Fibroblast of skin of left biceps (primary cell): ENCODE data around the gene ADH4.
"Not testable (repeated sequence)": the region's sequence is repeated elsewhere in the genome, so short reads cannot be mapped to it uniquely, and the experiment has no call there.

ENCODE experiments used
- DNase-seq, 2 experiments: peaks; one replicate each; pipeline ENCODE4 v3.0.0-alpha.2; 2013; ENCODE audit warnings: low read depth in 2 of 2

ADH4 gene

GRCh38 chr4:99134586-99134985, 9.5 kb downstream of the ADH4 start:
- DNase-seq: no peak

DNA sequence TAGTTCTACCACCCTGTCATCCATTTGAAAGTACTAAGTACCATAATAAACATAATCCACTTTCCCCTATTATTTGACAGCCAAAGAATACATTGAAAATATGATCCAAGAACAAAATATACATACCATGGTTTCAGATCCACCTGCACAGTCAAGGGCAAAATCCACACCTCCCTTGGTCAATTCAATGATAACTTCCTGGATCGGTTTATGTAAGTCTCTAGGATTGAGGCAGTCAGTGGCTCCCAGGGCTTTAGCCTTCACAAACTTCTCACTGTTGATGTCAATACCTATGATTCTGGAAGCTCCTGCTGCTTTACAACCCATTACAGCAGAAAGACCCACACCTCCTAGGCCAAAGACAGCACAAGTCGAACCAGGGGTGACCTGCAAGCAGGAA, 12.7 kb downstream of the ADH4 start:
- DNase-seq: no peak

DNA sequence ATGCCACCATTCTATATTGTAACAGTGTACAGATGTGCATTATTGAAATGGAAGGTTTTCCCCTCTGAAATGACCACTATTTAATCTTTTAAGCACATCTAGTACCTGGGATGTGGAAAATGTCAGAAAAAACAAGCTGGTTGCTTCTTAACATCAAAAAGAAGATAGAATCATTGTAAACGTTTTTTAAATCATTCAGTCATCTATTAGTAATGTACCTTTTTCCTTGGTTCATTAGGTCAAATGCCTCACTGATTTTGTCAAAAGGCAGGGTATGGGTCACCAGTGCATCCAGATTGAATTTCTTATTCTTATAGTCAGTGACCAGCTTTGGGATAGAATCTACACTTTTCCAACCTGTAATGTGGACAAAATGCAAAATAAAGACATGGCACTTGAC, 17.7 kb downstream of the ADH4 start:
- DNase-seq: no peak

DNA sequence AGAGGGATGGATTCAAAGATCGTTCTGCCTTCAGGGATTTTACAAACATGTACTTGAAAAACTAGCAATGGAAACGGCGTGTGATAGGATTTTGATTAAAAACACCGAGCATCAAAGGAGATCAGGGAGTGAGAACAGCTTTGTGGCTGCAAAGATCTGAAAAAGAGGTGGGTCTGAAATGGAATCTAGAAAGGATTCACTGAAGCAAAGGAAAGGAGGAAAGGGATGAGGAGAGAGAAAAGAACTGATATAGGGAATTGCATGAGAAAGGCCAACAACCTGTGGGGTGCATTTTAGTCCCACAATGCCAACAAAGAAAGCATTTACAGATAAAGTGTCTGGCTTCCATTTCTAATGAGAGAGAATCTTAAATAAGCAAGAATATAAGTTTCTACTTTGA, 23.1 kb downstream of the ADH4 start:
- no peak for DNase-seq

DNA sequence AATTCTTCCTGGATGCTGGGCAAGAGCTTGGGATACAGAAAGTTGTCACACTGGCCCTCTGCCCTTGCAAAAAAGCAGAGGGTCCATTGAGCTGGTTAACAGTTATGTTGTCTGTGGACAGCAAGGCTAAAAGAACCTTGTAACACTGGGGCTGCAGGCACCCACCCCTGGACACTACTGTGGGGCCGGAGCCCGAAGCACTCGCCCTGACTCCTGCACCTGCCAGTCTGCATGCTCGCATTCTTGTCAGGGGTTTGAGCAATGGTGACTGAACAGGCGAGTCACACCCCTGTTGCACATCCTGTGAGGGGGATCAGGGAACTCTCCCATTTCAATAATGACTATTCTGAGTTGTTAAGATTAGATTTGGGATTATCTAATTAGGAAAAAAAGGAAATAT, 23.6 kb downstream of the ADH4 start:
- DNase-seq: no peak

- DNase-seq: no peak
Measured at GRCh38 chr4:99117876-99118693, 26.0 kb downstream of the ADH4 start.

- DNase-seq: not testable (repeated sequence)
Measured at GRCh38 chr4:99117122-99117841, 26.8 kb downstream of the ADH4 start.

- not testable (repeated sequence) for DNase-seq
Measured at GRCh38 chr4:99109286-99109685, 34.8 kb downstream of the ADH4 start.

DNA sequence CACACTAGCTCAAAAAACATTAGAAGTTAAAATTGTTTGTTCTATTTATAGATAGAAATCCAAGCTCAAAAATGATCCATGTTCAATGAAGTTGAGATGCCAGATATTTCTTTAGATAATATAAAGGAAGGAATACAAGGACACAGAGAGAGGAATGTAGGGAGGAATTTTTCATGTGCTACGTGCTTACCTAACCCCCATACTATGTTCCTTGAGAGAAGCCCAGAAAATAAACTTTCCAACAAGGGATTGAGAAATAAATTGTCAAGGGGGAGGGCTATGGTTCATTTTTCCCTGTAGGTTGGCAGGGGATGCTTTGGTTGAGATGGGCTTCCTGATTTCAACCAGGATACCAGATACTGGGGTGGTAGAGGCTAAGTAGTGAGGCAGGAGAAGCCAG, 39.9 kb downstream of the ADH4 start:
- no peak for DNase-seq

DNA sequence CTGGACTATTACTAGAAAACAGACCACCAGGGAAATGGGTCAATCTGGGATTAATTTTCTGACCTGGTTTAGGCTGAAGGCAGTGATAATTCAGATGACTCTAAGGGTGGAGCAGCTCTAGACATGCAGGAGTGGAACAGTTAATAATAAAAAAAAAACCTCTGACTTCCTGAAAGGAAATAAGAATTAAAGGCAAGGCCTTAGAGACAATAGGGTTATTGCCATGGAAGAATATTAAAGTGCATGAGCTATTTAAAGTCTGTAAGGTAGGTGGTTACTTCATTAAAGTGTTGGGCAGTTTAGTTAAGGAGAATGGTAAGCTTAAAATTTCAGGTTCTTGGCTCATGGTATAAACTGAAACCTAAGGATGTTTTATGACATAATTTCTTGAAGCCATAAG, 40.9 kb downstream of the ADH4 start:
- DNase-seq: no peak

DNA sequence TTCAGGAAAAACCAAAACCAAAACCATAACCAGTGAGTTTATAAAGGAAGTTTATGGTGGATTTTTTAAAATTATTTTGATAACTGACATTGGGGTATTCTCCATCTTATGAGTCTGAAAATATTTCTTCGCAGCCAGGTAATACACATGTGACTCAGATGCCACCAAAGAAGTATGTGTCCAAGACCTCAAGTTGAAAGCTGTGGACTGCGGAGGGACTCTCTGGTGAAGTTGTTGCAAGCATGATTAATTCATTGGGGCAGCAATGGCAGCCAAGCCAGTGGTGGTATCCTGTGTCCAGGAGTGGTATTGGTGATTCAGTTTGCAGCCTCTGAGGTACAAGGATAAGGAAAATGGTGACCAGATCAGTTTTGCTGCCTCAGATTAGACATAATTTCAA, 41.5 kb downstream of the ADH4 start:
- no peak for DNase-seq

DNA sequence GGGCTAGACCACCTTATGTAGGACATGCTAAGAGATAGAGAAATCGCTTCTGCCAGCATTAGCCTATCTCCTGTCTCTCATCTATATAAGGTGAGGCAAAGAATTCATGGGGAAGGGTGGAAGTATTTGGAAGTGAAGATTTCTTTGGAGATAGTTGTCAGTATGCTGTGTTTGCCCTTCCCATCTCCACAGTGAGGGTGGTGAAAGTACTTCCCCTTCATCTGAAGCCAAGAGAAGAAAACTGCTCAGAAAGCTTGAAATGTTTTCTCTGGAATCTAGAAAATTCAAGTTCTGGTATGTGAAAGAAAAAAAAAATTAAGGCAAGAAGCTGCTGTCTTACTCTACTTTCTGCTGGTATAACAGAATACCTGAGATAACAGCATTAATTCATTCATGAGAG, 43.2 kb downstream of the ADH4 start:
- no peak for DNase-seq

GRCh38 chr4:99099814-99100213, 44.3 kb downstream of the ADH4 start:
- DNase-seq: not testable (repeated sequence)

GRCh38 chr4:99099311-99099710, 44.8 kb downstream of the ADH4 start:
- DNase-seq: no peak

DNA sequence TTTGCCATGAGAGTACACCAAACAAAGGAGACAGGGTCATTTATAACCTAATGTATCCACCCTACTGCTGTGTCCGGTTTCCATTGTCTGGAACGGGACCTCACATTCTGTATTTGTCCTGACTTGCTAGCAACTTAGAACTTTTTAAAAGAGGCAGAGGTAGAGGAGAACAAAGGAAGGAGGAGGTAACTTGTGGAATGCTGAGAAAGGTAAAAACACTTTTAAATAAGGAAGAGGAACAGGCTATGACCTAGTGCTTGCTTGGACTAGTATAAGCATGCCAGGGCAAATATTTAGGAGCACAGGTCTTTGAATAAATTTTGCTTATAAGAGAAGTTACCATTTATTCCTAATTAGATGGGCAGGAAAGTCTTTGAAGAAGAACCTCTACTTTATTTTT, 52.3 kb downstream of the ADH4 start:
- not testable (repeated sequence) for DNase-seq

DNA sequence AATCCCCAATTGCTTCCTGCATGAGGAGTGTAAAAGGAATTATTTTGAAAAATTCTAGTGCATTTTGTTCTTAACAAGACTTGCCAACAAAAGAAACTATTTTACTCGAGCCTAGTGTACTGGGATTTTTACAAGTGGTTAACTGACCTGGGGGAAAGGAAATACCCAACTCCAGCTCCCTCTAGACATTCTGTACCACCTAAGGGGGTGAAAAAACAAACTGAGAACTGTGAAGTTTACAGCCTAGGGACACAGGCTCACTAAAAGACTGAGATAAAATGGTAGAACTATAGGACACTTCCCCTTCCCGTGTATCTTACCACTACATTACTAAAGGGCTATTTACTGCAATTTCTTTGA, 52.9 kb downstream of the ADH4 start:
- no peak for DNase-seq

GRCh38 chr4:99090481-99091215, 53.4 kb downstream of the ADH4 start:
- DNase-seq: no peak

- DNase-seq: peak; percentile 59 to 60
Measured at GRCh38 chr4:99088481-99089365, 55.4 kb downstream of the ADH4 start, which contains the start of gene ADH5. Gene ADH5 (minus strand): TSS chr4:99088788. CDS start chr4:99088700, 88 bp downstream.

GRCh38 chr4:99088023-99088449, 56.1 kb downstream of the ADH4 start:
- no peak for DNase-seq

- DNase-seq: no peak
Measured at GRCh38 chr4:99084595-99084994, 59.5 kb downstream of the ADH4 start.

DNA sequence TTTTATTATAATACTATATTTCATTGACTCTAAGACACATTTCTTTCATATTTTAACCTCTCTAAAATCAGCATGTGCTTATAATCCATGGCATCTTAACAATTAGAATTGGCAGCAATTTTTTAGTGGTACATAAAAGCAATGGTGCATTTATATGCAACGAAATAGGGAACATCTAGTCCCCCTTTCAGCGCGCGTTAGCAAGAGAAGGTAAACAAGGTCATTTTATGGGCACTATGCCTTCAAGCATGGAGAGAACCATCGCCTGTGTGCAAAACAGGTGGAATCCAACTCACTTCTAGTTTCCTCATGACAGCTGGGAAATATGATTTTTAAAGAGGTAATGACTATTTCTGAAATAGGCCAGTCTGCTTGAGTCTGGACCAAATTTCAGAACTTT, 61.9 kb downstream of the ADH4 start:
- DNase-seq: no peak
